Neuronal stem cell (in vitro differentiated cells): ENCODE results near the gene PANX1.
A peak's percentile ranks its signal among the peaks of the same experiment; 100 is the strongest.

ENCODE experiments used
- DNase-seq: peaks from one replicate; pipeline ENCODE4 v3.0.0-alpha.2; 2013; ENCODE audit warnings: low spot score
- H2AFZ ChIP-seq: one replicate; pipeline ENCODE4 v1.6.1; 2013; ENCODE audit warnings: mild to moderate bottlenecking, low read length, inconsistent platforms
- H2AK5ac ChIP-seq: 2 replicates; pipeline ENCODE4 v1.6.1; 2013; ENCODE audit warnings: low read depth, mild to moderate bottlenecking, inconsistent platforms, low read length, moderate library complexity, mixed read lengths
- H2BK120ac ChIP-seq: 2 replicates; pipeline ENCODE4 v1.6.1; 2013; ENCODE audit warnings: low read depth, mild to moderate bottlenecking, inconsistent platforms, low read length, moderate library complexity, mixed read lengths
- H2BK12ac ChIP-seq: one replicate; pipeline ENCODE4 v1.6.1; 2013; ENCODE audit warnings: low read length, inconsistent platforms
- H2BK15ac ChIP-seq: 2 replicates; pipeline ENCODE4 v1.6.1; 2013; ENCODE audit warnings: mild to moderate bottlenecking, low read length, inconsistent platforms, mixed read lengths
- H2BK5ac ChIP-seq: one replicate; pipeline ENCODE4 v1.6.1; 2013; ENCODE audit warnings: inconsistent platforms, mild to moderate bottlenecking, low read length, moderate library complexity
- H3K14ac ChIP-seq: one replicate; pipeline ENCODE4 v1.6.1; 2013; ENCODE audit warnings: low read length, inconsistent platforms
- H3K18ac ChIP-seq: 2 replicates; pipeline ENCODE4 v1.6.1; 2013; ENCODE audit warnings: low read length, inconsistent platforms
- H3K23ac ChIP-seq: 2 replicates; pipeline ENCODE4 v1.6.1; 2013; ENCODE audit warnings: low read depth, mild to moderate bottlenecking, mixed read lengths, low read length, inconsistent platforms; ENCODE audit not compliant: poor library complexity
- H3K27ac ChIP-seq: replicated peaks from 3 replicates; pipeline ENCODE4 v1.5.1; 2013; ENCODE audit warnings: low read length, inconsistent platforms
- H3K27me3 ChIP-seq, 3 experiments: 2 replicates each; pipeline ENCODE4 v1.6.1; 2013; ENCODE audit warnings: low read length in 3 of 3, mild to moderate bottlenecking in 2 of 3, inconsistent platforms in 1 of 3, low read depth in 1 of 3, mixed read lengths in 1 of 3, moderate library complexity in 1 of 3; ENCODE audit not compliant: control insufficient read depth in 3 of 3, insufficient read depth in 3 of 3
- H3K36me3 ChIP-seq, 2 donors: replicated peaks in 1 of 2; 2 replicates each; pipeline ENCODE4 v1.6.1; 2013; ENCODE audit warnings: low read length in 2 of 2; ENCODE audit not compliant: control insufficient read depth in 2 of 2, insufficient read depth in 2 of 2
- H3K4ac ChIP-seq: 2 replicates; pipeline ENCODE4 v1.6.1; 2013; ENCODE audit warnings: inconsistent platforms, mild to moderate bottlenecking, low read length, moderate library complexity
- H3K4me1 ChIP-seq, 2 donors: 1 replicate in 1 of 2; 2 replicates in 1 of 2; pipeline ENCODE4 v1.6.1; 2013; ENCODE audit warnings: low read length in 2 of 2, low read depth in 1 of 2; ENCODE audit not compliant: control insufficient read depth in 2 of 2, insufficient read depth in 1 of 2
- H3K4me2 ChIP-seq: one replicate; pipeline ENCODE4 v1.6.1; 2013; ENCODE audit warnings: mild to moderate bottlenecking, low read length, inconsistent platforms; ENCODE audit not compliant: insufficient read depth, poor library complexity, severe bottlenecking
- H3K4me3 ChIP-seq, 2 donors: 2 replicates each; pipeline ENCODE4 v1.5.1; 2013; ENCODE audit warnings: low read length in 2 of 2, mild to moderate bottlenecking in 2 of 2, inconsistent platforms in 1 of 2, moderate library complexity in 1 of 2
- H3K79me1 ChIP-seq: one replicate; pipeline ENCODE4 v1.6.1; 2013; ENCODE audit warnings: low read depth, mild to moderate bottlenecking, inconsistent platforms, low read length, moderate library complexity
- H3K9ac ChIP-seq: one replicate; pipeline ENCODE4 v1.6.1; 2013; ENCODE audit warnings: mild to moderate bottlenecking, low read depth, low read length, inconsistent platforms; ENCODE audit not compliant: poor library complexity
- H3K9me3 ChIP-seq, 2 donors: replicated peaks in 1 of 2; 2 replicates each; pipeline versions ENCODE3 to v1.6.1; 2013; ENCODE audit warnings: low read length in 2 of 2, mild to moderate bottlenecking in 2 of 2, inconsistent platforms in 1 of 2, low read depth in 1 of 2, mixed read lengths in 1 of 2, moderate library complexity in 1 of 2; ENCODE audit not compliant: control insufficient read depth in 2 of 2, insufficient read depth in 1 of 2
- H4K8ac ChIP-seq: one replicate; pipeline ENCODE4 v1.6.1; 2013; ENCODE audit warnings: low read depth, mild to moderate bottlenecking, inconsistent platforms, low read length, moderate library complexity
- H4K91ac ChIP-seq: one replicate; pipeline ENCODE4 v1.6.1; 2013; ENCODE audit warnings: low read length, low read depth, mild to moderate bottlenecking, inconsistent platforms; ENCODE audit not compliant: poor library complexity
- WGBS, 2 donors: extraction: QIAGEN DNeasy Blood & Tissue Kit; methylation state at CpG; one replicate each; pipeline ENCODE4 v1.1.7; 2013; ENCODE audit warnings: missing lambda C conversion rate in 2 of 2, mixed read lengths in 1 of 2; ENCODE audit not compliant: insufficient read length in 2 of 2, insufficient replicate concordance in 1 of 2; ENCODE audit errors: extremely low coverage in 2 of 2; 5-methylcytosine and 5-hydroxymethylcytosine counted together

Gene PANX1

DNA sequence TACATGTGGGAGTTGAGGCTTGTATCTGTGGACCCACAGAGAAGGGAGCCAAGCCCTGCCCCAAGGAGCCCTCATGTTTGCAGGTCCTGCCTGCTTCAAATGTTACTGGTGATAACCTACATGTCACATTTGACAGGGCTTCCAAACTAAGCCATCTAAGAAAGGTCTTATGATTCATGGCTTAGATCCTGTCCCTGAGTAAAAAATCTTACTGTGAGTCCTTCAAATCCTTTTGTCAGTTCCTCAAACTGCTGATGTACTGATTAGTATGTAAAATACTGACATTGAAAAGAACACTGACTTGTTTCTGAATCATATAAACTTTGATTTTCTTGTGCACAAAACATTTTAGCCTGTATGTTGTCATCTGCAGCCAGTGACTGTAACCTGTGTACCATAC is 1.0 kb upstream of the PANX1 start:
- no peak for DNase-seq
- Histone ChIP-seq H3K14ac (no peak overlapping the region), H3K36me3 (no peaks in the 10 kb centered on the region), H3K27ac (no peak overlapping the region), H2BK120ac (no peak overlapping the region), H3K4ac (no peak overlapping the region), H3K23ac (no peak overlapping the region), H4K91ac (no peak overlapping the region), H2BK15ac (no peak overlapping the region), H2BK5ac (no peak overlapping the region), H3K27me3 (no peaks in the 10 kb centered on the region), H3K9me3 (no peaks in the 10 kb centered on the region), H3K18ac (peak overlapping the region; percentile 9), H3K4me3 (peak overlapping the region in 1 of 2 donors; percentile 88), H3K4me2 (no peak overlapping the region), H3K9ac (peak overlapping the region; percentile 57), H2BK12ac (peak overlapping the region; percentile 50), H3K4me1 (peaks cover 11 to 12% of the 10 kb centered on the region in 2 donors), H4K8ac (no peak overlapping the region), H3K79me1 (peaks cover 5% of the 10 kb centered on the region), H2AK5ac (no peak overlapping the region), H2AFZ (peak overlapping the region; percentile 91)

DNA sequence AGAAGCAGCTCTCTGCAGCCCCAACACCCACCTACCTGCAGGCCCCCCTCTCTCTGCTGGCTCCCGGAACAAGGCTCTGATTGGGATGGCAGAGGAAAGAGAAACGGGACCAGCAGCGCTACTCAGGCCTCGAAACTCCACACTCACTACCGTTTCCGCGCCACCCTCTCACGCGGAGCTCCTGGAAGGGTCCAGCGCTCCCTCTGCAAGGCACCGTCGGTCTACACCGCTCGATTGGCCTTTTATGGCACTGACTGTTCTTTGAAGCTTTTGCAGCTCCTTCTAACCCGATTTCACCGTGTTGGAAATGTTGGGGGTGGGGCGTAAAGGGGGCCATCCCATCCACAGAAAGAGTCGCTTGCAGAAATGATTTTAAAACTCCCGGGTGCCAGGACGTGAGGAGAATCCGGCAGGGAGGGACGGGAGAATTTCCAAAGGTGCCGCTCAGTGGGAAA is 323 bp upstream of the PANX1 start:
- peak overlapping the region; percentile 91 for H2BK5ac ChIP-seq
- H3K23ac ChIP-seq, result peak overlapping the region; percentile 96
- peak overlapping the region; percentile 88 to 93 for H3K4me3 ChIP-seq
- no peak overlapping the region for H3K14ac ChIP-seq
- H3K36me3 ChIP-seq, result peaks cover 0 to 4% of the 10 kb centered on the region in 2 donors
- peak overlapping the region; percentile 91 for H2AFZ ChIP-seq
- no peaks in the 10 kb centered on the region for H3K27me3 ChIP-seq
- no peak overlapping the region for H3K4ac ChIP-seq
- WGBS, 2 donors, result no CpG with 5 or more reads among the region's 23 CpGs
- H2BK15ac ChIP-seq, result no peak overlapping the region
- peak overlapping the region; percentile 56 for H3K4me2 ChIP-seq
- H3K79me1 ChIP-seq, result peaks cover 9% of the 10 kb centered on the region
- peak overlapping the region; percentile 87 for H3K9ac ChIP-seq
- DNase-seq, result no peak
- H3K9me3 ChIP-seq, result no peaks in the 10 kb centered on the region
- H3K4me1 ChIP-seq, result peaks cover 11 to 14% of the 10 kb centered on the region in 2 donors
- H4K91ac ChIP-seq, result peak overlapping the region; percentile 6
- H3K18ac ChIP-seq, result peak overlapping the region; percentile 94
- H4K8ac ChIP-seq, result no peak overlapping the region
- peak overlapping the region; percentile 62 for H3K27ac ChIP-seq
- peak overlapping the region; percentile 10 for H2BK120ac ChIP-seq
- H2BK12ac ChIP-seq, result no peak overlapping the region
- H2AK5ac ChIP-seq, result no peak overlapping the region

DNA sequence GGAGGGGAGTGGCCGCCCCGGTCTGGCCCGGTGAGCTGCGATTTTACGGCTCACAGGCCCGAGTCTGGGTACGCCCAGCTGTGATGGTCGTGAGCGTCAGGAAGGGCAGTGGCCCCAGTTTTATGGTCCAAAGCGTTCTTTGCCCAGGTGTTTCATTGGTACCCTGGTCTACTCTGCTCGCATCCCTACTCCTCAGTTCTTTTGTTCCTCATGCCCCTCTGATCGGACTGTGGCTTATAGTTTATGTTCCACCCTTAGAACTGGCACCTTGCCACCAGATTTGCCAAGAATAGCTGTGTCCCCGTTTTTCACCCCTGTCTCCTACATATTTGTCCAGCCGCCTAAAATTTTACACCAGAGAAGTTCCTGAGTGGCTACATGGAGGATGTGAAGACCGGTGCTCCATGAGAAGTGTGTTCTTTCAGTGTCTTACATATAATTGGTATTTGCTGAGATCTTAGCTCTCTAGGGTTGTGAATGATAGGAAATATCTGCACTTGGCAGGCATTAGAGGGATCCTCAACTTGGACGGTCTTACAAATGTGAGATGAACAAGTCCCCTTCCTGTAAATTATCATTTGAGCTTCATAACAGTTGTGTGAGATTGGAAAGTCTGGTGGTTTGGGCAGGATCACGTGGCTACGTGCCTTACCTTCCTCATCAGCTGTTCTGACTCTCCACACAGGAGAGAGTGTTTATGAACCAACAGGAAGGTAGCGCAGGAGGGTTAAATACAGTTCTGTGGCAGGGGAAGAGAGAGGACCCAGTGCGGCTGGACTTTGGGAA is 1.1 kb downstream of the PANX1 start:
- Histone ChIP-seq H3K9ac (peak overlapping the region; percentile 95), H2AK5ac (peak overlapping the region; percentile 65), H3K14ac (peak overlapping the region; percentile 26), H2BK120ac (no peak overlapping the region), H4K91ac (no peak overlapping the region), H3K18ac (peak overlapping the region; percentile 98), H3K9me3 (no peaks in the 10 kb centered on the region), H3K4ac (peak overlapping the region; percentile 70), H2BK15ac (peak overlapping the region; percentile 52), H3K36me3 (peaks cover 0 to 4% of the 10 kb centered on the region in 2 donors), H3K4me2 (peak overlapping the region; percentile 75), H3K4me1 (peaks cover 11 to 14% of the 10 kb centered on the region in 2 donors), H3K4me3 (peak overlapping the region; percentile 88 to 93), H3K27ac (no peak overlapping the region), H3K79me1 (peaks cover 9% of the 10 kb centered on the region), H4K8ac (peak overlapping the region; percentile 52), H3K23ac (peak overlapping the region; percentile 96), H3K27me3 (no peaks in the 10 kb centered on the region), H2BK12ac (no peak overlapping the region), H2BK5ac (peak overlapping the region; percentile 42), H2AFZ (peak overlapping the region; percentile 91)
- WGBS, 2 donors, result no CpG with 5 or more reads among the region's 20 CpGs
- DNase-seq, result no peak

DNA sequence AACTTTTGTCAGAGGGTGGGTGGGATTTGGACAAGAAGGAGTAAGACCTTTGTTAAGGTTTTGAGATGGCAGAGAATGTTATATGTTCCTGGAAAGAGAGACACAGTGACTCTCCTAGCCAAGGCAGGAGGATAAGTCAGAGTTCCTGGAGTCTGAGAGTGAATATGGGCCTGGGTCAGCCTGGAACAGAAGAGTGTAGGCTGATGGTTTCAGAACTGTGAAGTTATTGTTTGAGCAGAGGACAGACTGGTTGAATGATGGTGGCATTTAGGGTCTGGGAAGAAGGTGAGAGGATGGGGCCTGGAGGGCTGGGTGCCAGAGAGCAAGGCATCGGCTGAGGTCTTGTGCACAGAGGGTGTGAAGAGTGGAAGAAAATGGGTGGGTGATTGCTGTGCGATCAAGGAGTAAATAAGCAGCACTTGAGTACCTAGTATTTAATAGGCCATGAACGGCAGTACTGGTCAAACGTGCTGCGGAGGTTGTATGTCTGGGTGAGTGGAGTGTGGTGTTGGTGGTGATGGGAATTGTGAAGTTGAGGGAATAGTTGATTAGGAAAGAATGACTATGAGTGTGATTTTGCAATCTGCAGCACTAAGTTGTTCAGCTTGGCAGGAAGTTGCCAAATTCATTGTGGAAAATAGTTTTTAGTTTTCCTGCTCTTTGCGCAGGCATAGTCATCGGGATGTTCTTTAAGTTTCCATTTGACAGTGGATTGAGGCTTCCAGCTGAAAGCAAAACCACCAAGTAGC is 1.8 kb downstream of the PANX1 start:
- H2BK5ac ChIP-seq, result no peak overlapping the region
- H3K4ac ChIP-seq, result no peak overlapping the region
- no peak overlapping the region for H3K9ac ChIP-seq
- H2AK5ac ChIP-seq, result no peak overlapping the region
- peak overlapping the region; percentile 40 for H3K4me2 ChIP-seq
- no peak overlapping the region for H3K18ac ChIP-seq
- no peak overlapping the region for H4K8ac ChIP-seq
- peaks cover 13% of the 10 kb centered on the region for H3K79me1 ChIP-seq
- no peak overlapping the region for H2BK12ac ChIP-seq
- no peak overlapping the region for H3K23ac ChIP-seq
- H3K9me3 ChIP-seq, result no peaks in the 10 kb centered on the region
- H3K14ac ChIP-seq, result no peak overlapping the region
- H3K27ac ChIP-seq, result no peak overlapping the region
- H3K36me3 ChIP-seq, result peaks cover 0 to 9% of the 10 kb centered on the region in 2 donors
- no peak for DNase-seq
- peak overlapping the region in 1 of 2 donors; percentile 88 for H3K4me3 ChIP-seq
- no peak overlapping the region for H2BK15ac ChIP-seq
- H3K4me1 ChIP-seq, result peaks cover 11 to 14% of the 10 kb centered on the region in 2 donors
- H2BK120ac ChIP-seq, result no peak overlapping the region
- no peak overlapping the region for H2AFZ ChIP-seq
- no CpG with 5 or more reads among the region's 7 CpGs for WGBS, 2 donors
- no peaks in the 10 kb centered on the region for H3K27me3 ChIP-seq
- no peak overlapping the region for H4K91ac ChIP-seq
